SK-MEL-5 (cell line): ENCODE measurements around the gene SCN1A. TPM values are rescaled to one million over a fixed set of nuclear protein-coding genes. Genes with fewer than 3 reads are reported as not detected.
"Not testable (repeated sequence)": the region's sequence is repeated elsewhere in the genome, so short reads cannot be mapped to it uniquely, and the experiment has no call there.

Experiments
- DNase-seq: peaks from one replicate; pipeline ENCODE4 v3.0.0-alpha.2; 2016; ENCODE audit warnings: low read depth, low spot score
- in situ Hi-C: cut with HindIII; loops from 2 replicates; pipeline ENCODE4 v1.10.0; 2016; ENCODE audit warnings: low sequenced_read_pairs, high pct_unique_total_duplicates, low pct_unique_long_range_greater_than_20kb
- total RNA-seq: library from RNA; depleted of rRNA; stranded (reverse); fragments of >200 nt; shearing (Covaris generic); gene quantifications from 2 replicates; pipeline ENCODE4 v1.2.3, GENCODE V29; 2014

Gene SCN1A
- total RNA-seq, 1 experiment from 2014 or later, result 0.48 TPM

DNA sequence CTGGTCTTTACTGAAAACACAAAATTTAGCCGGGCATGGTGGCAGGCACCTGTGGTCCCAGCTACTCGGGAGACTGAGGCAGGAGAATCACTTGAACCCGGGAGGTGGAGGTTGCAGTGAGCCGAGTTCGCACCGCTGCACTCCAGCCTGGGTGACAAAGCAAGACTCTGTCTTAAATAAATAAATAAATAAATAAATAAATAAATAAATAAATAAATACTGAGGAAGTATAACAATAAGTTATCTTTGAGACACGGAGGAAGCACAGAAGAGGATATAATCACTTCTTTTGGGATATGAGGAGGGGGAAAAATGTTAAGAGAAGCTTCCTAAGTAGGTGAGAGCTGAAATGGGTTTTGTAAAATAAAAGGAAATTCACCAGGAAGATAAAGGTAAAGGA is 24.5 kb downstream of the SCN1A start:
- in situ Hi-C loops, DNase-seq: not testable (repeated sequence)

GRCh38 chr2:166094325-166094724 is 33.5 kb downstream of the SCN1A start:
- in situ Hi-C loops, result no loop called here
- no peak for DNase-seq

GRCh38 chr2:166092889-166093288 is 34.9 kb downstream of the SCN1A start:
- in situ Hi-C loops, result no loop called here
- DNase-seq, result no peak

DNA sequence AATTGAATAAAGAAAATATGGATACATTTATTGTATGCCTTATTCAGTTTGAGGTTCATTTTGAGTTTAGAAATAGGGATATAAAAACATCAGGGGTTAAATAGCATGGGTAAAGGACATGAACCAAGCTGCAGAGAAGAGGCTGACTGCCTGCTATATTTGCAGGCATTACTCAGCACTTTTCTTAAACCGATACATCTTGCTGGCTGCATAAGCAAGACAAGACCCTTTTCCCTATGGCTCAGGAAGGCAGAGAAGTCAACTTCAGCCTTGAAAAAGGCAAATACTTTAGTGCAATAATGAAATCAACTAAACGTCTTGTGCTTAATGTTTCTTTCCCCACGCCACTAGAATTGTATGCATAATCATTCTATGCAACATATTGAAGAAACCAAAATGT is 36.4 kb downstream of the SCN1A start:
- in situ Hi-C loops, result no loop called here
- DNase-seq, result no peak

DNA sequence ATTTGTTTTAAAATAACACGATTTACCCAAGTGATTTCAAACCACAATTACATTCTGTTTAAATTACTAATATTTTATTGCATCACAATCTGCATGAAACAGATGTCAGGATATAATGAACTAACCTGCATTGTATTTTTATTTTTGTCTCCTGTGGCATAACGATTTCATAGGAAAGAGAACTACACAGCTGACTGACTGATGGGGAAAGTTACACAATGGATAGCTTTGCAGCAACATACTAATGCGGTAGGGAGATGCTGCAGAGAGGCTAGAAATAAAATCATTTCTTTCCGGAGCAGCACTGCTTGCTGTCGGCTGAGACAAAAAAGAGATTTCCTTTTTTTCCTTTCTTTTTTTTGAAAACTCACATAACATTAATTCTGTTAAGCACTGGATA is 36.9 kb downstream of the SCN1A start:
- no peak for DNase-seq
- in situ Hi-C loops, result no loop called here

DNA sequence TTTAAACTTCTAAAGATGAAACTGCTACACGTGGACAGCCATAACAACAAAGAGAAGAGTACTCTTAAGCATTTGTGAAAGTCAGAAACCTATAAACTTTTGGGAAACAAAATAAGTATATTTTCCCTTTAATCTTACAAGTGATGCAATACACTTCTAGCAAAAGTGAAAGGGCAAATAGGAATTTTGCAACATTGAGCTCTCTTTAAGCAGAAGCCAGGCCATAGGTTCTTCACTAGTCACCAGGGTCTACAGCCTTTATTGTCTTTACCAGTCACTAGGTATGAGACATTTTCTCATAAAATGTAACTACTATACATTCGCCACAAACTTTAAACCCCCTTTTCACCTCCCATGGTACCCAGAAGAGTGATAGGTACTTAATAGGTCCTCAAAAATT is 37.5 kb downstream of the SCN1A start:
- in situ Hi-C loops, result no loop called here
- no peak for DNase-seq

DNA sequence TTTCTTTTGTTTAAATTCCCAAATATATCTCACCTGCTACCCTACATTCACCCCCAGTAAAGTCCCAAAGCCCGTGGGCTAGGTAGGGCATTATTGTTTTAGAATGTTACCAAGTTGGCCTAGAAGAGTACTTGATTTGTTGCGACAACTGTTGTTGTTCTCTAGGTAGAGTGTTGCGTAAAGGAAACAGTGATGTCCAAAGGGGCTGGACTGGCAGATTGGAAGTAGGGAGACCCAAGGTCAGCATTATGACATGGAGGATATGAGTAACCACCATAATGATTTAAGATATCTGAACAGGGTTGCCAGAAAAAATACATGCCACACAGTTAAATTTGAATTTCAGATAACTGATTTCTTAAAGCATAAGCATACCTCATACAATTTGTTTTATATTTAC is 39.2 kb downstream of the SCN1A start:
- in situ Hi-C loops, result no loop called here
- DNase-seq, result no peak

DNA sequence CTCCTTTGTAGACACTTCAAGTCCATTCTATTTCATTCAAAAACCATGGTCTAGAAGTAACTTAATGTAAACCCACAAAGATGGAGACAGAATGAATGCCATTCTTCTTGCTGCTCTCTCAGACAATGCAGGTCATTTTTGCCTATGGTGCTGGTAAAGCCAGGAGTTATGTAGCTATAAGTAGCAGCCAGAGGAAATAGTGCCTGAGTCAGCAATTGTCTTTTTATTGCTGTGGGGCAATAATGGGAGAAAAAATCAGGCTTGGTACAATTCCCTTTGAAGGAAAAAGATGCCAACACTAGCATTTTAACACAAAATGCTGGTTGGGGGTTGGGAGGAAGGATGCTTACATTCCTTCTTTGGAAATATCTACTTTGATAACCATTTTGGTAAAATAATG is 43.5 kb downstream of the SCN1A start:
- no peak for DNase-seq
- in situ Hi-C loops, result no loop called here

GRCh38 chr2:166082736-166083135 is 45.1 kb downstream of the SCN1A start:
- in situ Hi-C loops, result no loop called here

GRCh38 chr2:166081852-166082251 is 46.0 kb downstream of the SCN1A start:
- in situ Hi-C loops, result no loop called here
- no peak for DNase-seq

More at GRCh38 chr2:166082736-166083135, 45.1 kb downstream of the SCN1A start:
- DNase-seq, result no peak

DNA sequence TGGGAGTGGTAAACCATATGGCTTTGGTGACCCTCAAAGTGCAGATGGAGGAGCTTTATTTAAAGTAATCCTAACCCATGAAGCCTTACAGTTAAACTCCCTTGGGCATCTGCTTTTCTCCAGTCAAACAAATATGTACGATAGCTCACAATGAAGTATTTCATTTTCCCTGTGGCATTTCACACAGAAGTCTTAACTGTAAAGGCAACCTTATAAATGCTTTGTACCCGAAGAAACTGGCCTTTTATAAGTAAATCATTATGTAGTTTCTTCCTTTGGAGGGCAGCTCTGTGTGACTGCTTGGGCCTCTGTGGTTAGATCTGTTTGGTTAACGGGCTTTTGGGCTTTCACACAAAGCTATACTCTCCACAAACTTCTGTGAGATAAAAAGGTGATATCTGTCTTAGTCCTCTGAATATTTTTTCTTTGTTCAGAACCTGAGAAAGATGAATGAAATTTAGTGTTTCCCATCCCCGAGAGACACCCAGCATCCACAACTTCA is 46.6 kb downstream of the SCN1A start:
- in situ Hi-C loops, result no loop called here
- DNase-seq, result peak; percentile 85

DNA sequence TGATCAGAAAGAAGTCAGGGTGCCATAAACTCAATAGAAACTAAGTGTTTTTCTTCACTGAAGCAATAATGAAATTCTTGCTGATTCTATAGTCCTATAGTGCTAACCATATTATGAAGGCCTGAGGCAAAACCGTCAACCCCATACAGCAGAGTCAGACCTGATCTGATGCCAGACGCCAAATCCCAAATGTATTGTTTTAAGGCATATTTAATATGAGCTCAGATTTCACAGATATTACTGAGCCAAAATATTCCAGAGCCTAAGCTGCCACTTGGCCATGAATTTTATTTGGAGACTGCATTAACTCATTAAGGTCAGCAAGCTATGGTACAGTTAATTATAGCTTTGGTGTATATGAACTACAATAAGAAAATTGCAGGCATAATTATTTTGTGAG is 53.4 kb downstream of the SCN1A start:
- in situ Hi-C loops, result no loop called here
- DNase-seq, result no peak

DNA sequence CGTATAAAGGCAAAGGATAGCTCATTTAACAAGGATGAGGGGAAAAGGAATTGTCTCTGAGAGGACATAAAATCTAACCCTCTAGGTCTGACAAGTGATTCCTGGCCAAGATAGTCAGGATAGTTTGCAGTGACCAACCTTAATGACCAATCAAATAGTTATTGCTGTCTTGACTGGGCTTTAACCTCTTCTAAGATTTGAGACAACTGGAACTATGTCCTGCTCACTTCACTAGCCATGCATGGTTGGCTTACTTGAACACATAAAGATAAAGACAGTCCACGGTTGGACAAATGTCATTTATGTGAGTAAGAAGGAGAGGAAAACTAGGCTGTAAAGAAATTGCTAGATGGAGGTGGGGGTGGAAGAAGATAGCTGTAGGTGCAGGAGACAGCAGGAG is 53.8 kb downstream of the SCN1A start:
- in situ Hi-C loops, result no loop called here
- no peak for DNase-seq

DNA sequence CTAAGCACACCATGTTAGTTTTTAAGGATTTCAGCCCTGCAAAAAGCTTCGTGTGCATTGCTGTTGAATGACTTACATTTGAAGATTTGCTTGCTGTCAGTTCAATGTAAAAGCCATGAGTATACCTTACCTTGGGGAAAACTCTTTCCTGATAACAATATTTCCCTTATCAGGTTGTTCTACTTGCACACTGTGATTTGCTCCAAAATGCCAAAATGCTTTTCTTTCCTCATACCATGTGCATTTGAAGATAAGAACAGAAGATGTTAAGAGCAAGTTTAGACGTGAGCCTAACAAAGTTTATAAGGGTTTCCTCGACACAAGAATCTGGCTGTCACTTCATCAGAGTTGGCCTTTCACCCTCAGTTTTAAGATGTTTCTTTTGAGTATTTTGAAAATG is 57.6 kb downstream of the SCN1A start:
- DNase-seq, result no peak
- in situ Hi-C loops, result no loop called here

GRCh38 chr2:166068981-166069380 is 58.8 kb downstream of the SCN1A start:
- in situ Hi-C loops, result no loop called here

DNA sequence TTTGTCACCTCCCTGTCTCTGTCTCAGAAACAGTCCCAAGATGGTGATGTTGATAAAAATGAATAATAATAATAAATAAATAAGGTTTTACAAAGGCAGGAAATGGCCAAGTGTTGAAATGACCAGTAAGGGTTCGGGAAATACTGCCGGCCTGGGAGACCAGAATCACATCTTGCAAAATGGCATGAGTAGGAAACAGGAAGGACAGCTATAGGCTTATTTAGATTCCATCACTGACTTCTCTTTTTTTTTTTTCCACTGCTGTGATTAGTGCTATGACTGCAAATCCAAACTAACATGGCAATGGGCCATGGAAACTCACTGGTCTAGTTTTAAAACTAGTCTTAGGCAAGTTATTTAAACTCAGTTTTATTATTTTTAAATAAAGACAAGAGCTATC is 60.6 kb downstream of the SCN1A start:
- no peak for DNase-seq
- in situ Hi-C loops, result no loop called here

More at GRCh38 chr2:166068981-166069380, 58.8 kb downstream of the SCN1A start:
- no peak for DNase-seq

GRCh38 chr2:166060191-166060590 is 67.6 kb downstream of the SCN1A start:
- in situ Hi-C loops, result no loop called here
- no peak for DNase-seq

DNA sequence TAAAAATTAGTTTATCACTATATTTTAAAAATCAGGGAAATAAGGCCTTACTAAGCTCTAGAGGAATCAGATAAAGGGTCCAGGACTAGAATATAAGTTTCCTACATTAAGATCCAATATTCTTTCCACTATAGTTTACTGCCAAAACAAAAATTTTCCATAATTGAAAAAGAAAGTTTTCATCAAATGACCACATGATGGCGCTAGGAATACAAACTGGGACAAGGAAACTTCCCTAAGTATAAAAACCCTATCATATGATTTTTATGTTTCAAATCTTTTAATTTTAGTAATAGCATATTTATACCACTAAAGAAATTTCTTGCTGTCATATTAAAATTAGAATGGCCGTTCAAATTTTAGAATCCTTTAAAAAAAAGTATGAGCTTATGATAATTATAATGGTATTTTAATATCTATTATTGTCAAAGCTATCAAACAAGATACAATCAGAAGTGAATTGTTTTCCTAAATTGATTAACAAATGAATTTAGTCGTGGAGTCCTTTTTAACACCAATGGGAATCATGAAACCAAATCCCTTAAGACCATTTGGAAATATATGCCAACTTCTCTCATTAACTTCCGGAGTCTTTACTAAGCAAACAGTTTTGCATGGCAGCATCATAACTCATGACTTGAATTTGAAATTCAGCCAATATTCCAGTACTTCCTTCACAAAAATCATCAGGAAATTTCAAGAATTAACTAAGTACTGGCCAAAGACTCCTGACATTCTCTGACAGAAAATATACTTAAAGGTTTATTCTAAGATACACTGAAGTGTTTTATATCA is 70.3 kb downstream of the SCN1A start:
- in situ Hi-C loops, result no loop called here
- DNase-seq, result peak; percentile 55

DNA sequence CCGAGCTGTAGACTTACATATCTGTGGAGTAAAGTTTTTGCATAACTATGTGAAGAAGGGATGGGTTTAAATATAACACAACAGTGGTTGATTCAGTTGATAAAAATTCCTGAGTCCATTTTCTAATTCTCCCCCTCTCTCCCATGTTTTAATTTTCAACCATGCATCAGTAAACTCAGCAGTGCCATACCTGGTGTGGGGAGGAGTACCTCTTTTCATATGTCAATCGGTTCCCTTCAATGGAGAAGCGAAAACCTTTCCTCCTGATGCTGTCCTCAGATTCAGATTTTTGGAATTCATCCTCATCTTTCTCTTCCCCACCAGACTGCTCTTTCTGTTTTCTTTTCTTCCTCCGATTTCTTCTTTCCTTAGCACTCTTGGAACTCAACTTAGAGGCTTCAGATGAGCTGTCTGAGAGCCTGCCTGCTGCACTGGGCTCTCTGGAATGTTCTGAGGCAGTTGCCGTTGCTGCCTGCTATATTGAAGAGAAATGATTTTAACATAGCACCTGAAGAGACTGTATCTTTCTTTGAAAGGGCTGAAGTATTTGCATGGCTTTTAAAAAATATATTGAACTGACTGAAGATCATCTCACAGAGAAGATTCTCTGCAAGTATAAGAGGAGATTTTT is 82.9 kb downstream of the SCN1A start:
- DNase-seq, result no peak
- in situ Hi-C loops, result no loop called here
